HG02852 (cell line): Measurements from ENCODE around the gene SPON1.
"Not testable (repeated sequence)": the region's sequence is repeated elsewhere in the genome, so short reads cannot be mapped to it uniquely, and the experiment has no call there.

Experiments
- ATAC-seq: cut with Tn5 transposase; IDR thresholded peaks from one replicate; pipeline ENCODE4 v1.9.1; 2021; ENCODE audit warnings: mild to moderate bottlenecking, moderate library complexity; ENCODE audit not compliant: unreplicated experiment

SPON1 gene

DNA sequence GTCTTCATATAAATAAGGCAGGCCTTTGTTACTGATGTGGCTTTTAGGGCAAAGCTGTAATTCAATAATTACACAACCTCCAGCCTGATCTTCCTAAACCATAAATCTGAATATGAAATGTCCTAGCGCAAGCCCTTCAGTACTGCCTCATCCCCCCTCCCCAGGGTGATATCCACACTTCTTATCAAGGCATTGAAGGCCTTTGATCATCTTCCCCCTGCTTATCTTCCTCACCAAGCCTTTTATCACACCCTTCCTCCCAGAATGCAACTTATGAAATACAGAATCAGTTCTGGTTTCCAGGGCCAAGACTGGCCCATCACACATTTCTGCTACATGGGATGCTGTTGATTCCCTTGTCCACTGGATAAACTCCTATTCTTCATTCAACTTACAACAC, 12.1 kb downstream of the SPON1 start:
- ATAC-seq, result no peak

- no peak for ATAC-seq
These were observed 20.7 kb downstream of the SPON1 start for GRCh38 chr11:13983081-13983751.

- no peak for ATAC-seq
These were observed 22.3 kb downstream of the SPON1 start for GRCh38 chr11:13984616-13985450.

DNA sequence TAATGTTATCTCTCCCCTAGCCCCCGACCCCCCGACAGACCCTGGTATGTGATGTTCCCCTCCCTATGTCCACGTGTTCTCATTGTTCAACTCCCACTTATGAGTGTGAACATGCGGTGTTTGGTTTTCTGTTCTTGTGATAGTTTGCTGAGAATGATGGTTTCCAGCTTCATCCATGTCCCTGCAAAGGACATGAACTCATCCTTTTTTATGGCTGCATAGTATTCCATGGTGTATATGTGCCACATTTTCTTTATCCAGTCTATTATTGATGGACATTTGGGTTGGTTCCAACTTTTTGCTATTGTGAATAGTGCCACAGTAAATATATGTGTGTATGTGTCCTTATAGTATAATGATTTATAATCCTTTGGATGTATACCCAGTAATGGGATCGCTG, 24.2 kb downstream of the SPON1 start:
- ATAC-seq, result not testable (repeated sequence)

DNA sequence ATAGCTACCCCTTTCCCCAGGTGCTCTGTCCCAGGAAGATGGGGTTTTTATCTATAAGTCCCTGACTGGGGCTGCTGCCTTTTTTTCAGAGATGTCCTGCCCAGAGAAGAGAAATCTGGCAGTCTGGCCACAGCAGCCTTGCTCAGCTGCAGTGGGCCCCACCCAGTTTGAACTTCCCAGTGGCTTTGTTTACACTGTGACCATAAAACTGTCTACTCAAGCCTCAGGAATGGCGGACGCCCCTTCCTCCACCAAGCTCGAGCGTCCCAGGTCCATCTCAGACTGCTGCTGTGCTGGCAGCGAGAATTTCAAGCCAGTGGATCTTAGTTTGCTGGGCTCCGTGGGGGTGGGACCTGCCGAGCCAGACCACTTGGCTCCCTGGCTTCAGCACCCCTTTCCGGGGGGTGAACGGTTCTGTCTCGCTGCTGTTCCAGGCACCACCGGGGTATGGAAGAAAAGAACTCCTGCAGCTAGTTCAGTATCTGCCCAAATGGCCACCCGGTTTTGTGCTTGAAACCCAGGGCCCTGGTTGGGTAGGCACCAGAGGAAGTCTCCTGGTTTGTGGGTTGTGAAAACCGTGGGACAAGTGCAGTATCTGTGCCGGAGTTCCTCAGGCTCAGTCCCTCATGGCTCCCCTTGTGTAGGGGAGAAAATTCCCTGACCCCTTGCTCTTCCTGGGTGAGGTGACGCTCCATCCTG, 29.8 kb downstream of the SPON1 start:
- ATAC-seq, result not testable (repeated sequence)

DNA sequence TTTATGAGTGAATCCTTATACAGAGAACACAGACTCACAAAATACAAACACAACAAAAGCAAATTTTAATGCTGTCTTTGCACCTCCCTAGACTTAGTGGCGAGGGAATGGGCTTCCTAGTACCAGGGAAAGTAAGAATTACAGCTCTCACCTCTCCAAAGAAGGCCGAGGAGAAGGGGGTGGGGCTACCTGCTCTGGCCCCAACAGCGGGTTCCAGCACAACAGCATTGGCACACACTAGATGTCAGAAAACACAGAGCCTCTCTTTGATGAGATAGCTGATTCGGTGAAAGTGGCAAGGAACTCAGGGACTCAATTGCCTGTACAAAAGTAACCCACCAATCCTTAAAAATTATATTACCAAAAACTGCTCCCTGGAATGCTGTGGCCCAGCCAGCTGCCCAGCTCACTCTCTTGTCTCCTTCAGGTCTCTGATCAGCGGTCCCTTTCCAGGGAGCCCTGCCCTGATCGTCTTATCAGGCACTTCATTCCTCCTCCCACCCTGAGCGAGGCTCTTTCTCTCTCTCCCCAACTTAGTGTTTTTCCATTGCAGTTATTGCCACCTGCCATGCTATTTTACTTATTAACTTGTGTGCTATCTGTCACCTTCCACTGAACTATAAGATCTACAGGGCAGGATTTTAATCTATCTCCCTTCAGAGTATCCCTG, 30.7 kb downstream of the SPON1 start:
- ATAC-seq, result no peak

- no peak for ATAC-seq
These were observed 35.4 kb downstream of the SPON1 start for GRCh38 chr11:13997881-13998280.

GRCh38 chr11:13999704-14000103, 37.2 kb downstream of the SPON1 start:
- no peak for ATAC-seq

GRCh38 chr11:14001597-14001996, 39.1 kb downstream of the SPON1 start:
- ATAC-seq, result no peak

DNA sequence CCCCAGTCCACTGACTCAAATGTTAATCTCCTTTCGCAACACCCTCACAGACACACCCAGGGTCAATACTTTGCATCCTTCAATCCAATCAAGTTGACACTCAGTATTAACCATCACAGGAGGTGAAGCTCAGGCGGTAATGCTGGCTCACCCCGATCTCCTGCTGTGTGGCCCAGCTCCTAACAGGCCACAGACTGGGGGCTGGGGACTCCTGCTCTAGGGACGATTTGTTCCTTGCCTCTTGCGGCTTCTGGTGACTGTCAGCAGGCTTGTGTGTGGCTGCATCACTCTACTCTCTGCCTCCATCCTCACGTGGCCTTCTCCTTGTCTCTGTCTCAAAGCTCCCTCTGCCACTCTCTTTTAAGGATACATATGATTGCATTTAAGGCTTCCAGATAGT, 45.0 kb downstream of the SPON1 start:
- ATAC-seq, result no peak

GRCh38 chr11:14010665-14011064, 48.1 kb downstream of the SPON1 start:
- ATAC-seq, result no peak

GRCh38 chr11:14012846-14013245, 50.3 kb downstream of the SPON1 start:
- ATAC-seq, result no peak

DNA sequence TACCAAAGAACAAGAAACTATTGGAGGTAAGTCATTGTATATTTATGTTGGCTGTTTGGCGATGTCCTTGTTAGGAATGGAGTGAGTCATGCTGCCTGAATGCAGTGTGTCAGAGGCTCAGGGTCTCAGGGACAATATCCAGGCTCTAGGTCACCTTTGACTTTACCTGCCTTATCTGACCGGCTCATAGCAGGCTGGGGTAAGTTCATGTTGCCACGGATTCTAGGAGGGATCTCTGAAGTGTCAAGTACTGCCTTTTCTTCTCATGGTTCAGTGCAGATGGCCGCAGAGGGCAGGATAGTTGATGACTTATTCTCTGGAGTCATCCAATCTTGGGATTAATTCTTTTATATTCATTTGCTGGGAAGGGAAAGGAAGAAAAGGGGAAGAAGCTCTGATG, 53.2 kb downstream of the SPON1 start:
- no peak for ATAC-seq

- ATAC-seq, result no peak
These were observed 55.9 kb downstream of the SPON1 start for GRCh38 chr11:14018441-14018840.

- ATAC-seq, result no peak
These were observed 59.2 kb downstream of the SPON1 start for GRCh38 chr11:14021738-14022137.

DNA sequence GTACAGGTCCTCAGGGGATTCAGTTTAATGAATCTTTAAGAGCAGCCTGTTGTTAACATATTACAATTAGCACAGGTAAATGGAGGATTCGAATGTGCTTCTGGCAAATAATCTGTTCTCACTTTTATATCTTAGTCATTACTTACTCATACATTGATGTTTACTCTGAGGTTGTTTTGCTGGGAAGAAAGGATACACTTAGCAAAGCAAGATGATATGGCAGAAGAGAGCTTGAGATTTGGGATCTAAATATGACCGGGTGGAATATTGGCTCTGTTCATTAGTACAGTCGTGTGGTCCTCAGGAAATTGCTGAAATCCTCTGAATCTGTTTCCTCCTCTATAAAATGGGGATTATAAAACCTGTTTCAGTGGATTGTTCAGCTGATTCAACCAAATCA, 59.7 kb downstream of the SPON1 start:
- no peak for ATAC-seq

DNA sequence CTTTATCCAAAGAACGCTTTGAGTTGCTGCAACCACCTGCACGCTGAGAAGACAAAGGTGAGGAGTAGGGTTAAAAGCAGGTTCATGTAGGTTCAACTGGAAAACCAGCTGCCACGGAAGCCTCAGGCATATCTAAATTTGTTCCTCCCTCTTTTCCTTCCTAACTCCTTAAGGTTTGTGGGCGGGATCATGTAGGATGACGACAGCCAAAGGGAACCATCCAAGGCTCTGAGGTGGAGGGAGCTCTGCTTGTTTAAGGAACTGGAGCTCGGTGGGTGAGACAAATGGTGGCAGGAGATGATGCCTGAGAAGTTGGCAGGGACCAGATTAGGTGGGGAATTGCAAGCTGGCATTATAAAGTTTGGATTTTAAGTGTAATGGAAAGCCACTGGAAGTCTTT, 60.3 kb downstream of the SPON1 start:
- ATAC-seq, result no peak

GRCh38 chr11:14026961-14027360, 64.4 kb downstream of the SPON1 start:
- ATAC-seq, result no peak

DNA sequence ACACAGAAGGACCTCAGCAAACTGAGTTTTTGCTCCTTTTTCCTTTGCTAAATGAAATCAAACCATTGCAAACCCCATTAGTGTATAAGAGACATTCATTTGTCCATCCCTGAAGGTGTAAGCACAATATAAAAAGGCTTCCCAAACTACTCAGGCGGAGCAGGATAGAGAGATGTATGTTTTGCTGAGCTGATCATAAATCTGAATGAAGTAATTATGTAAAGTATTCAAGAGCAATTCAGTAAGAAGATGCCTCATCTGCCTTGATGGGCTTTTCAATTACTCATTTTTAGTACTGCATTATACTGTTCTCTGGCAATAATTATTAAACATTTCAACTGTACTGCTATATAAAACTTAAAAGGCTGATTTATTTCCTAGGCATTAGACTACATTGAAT, 65.0 kb downstream of the SPON1 start:
- no peak for ATAC-seq

GRCh38 chr11:14029440-14029839, 66.9 kb downstream of the SPON1 start:
- ATAC-seq, result no peak
